ENCODE measurements around the gene C2orf49.
"Not testable (repeated sequence)": the region's sequence is repeated elsewhere in the genome, so short reads cannot be mapped to it uniquely, and the experiment has no call there.

The C2orf49 gene

DNA sequence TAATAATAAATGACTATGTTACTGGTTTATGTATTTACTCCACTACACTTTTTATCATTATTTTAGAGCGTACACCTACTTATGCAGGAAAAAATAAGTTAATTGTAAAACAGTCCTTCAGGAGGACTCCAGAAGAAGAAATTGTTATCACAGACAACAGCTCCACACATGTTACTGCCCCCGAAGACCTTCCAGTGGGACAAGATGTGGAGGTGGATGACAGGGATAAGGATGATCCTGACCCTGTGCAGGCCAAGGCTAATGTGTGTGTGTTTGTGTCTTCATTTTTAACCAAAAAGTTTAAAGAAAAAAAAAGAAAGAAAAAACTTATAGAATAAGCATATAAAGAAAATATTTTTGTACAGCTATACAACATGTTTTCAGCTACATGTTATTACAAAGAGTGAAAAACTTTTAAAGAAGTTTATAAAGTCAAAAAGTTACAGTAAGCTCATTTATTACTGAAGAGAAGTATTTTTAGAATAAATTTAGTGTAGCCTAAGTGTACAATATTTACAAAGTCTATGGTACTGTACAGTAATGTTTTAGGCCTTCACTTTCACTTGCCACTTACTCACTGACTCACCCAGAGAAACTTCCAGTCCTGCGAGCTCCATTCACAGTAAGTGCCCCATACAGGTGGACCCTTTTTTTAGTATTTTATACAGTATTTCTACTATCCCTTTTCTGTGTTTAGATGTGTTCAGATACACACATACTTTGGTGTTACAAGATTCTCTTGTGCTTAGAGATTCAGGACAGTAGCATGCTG, 15.3 kb upstream of the C2orf49 start:
- DNase-seq, result no peak

DNA sequence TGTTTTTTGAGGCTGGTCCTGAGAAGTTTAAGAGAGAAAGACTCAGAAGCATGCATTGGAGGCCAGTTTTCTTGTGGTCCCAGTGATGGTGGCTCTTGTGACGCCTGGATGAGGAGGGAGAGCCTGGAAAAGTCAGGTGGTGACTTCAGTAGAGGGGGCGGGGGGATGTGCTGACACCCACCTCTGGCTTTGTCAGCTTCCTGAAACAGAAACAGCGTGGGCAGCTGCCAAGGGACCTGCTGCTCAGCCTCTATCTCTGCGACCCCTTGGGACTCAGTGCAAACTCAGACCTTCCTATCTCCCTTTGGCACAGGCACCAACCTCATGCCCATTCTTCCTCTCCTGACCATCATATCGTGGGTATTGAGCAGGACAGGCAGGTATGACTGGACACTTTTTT, 14.2 kb upstream of the C2orf49 start:
- DNase-seq, result no peak

DNA sequence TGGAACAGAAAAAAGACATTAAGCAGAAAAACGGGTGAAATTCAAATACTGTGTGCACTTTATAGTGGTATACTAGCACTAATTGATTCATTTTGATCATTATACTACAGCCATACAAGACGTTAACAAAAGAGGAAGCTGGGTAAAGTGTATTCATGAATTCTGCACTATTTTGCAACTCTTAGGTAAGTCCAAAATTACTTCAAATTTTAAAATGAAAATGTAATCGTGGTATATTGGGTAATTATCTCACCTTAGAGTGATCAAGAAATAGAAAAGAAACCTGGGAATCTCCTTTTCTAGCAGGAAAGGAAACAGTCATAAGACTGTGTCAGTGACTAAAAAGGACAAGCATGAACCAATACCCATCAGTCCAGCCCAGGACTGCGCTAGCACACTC, 13.2 kb upstream of the C2orf49 start:
- no peak for DNase-seq

DNA sequence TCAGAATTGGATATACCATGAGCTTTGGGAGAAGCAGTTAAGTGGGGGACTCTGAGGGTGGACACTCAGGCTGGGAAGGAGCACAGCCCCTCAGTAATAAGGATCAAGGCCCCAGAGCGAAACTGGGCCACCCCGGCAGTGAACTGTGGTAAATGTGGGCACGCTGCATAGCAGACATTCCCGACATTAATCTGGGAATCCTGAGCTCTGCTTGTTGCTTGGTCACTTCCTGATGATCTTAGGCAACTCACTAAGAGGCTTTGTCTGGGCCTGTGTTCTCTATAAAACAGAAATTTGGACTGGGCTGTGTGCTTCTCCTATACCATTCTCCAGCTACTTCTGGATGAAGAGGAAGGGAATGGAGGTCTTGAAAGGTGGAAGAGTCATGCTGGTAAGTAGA, 12.6 kb upstream of the C2orf49 start:
- DNase-seq, result no peak

DNA sequence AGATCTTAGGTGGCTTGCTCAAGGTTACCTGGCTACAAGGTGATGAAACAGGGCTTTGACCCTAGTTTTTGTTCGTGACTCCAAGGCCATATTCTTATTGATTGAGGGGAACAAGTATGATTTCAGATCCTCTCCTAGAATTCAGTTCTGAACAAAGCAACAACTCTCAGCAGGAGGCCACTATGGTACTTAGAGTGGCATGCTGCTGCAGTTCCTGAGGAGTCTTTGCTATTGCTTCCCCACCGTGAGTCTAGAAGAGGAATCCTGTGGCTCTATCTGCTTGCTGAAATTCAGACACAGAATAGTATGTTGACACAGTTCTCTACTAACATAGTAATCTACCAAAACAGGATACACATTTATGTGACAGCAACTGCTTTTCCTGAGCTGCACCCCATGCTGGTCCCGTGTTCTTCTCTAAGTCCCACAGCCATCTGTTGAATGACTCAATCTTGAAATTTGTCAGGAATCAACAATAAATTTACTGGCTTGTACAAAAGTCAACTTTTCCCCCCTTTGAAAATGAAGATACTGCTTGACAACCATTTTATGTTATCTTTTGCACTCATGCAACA, 11.9 kb upstream of the C2orf49 start:
- DNase-seq, result no peak

DNA sequence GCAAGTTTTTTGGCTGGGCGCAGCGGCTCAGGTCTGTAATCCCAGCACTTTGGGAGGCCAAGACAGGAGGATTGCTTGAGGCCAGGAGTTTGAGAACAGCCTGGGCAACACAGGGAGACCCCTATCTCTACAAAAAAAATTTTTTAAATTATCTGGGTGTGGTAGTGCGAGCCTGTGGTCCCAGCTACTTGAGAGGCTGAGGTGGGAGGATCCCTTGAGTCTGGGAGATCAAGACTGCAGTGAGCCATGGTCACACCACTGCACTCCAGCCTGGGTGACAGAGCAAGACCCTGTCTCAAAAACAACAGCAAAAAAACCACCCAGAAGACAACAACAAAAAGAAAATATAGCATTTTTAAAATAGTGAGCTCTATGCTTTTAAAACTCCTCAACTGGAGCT, 10.1 kb upstream of the C2orf49 start:
- DNase-seq, result not testable (repeated sequence)

DNA sequence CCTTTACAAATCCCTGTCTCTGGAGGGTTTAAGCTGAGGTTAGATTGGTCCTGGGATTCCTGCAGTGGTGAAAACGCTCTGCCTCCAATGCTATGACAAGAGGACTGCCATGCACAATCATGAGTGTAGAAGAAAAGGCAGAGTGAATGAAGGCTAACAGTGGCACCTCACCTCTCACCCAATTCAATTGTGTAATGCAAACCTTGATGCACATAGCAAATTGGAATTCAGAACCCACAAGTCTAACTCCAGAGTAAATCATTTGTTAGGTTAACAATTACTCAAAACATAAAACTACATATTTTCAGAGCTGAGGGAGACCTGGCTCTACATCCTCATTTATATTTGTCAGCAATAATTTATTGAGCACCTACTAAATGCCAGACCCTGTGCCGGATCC, 9.7 kb upstream of the C2orf49 start:
- no peak for DNase-seq

DNA sequence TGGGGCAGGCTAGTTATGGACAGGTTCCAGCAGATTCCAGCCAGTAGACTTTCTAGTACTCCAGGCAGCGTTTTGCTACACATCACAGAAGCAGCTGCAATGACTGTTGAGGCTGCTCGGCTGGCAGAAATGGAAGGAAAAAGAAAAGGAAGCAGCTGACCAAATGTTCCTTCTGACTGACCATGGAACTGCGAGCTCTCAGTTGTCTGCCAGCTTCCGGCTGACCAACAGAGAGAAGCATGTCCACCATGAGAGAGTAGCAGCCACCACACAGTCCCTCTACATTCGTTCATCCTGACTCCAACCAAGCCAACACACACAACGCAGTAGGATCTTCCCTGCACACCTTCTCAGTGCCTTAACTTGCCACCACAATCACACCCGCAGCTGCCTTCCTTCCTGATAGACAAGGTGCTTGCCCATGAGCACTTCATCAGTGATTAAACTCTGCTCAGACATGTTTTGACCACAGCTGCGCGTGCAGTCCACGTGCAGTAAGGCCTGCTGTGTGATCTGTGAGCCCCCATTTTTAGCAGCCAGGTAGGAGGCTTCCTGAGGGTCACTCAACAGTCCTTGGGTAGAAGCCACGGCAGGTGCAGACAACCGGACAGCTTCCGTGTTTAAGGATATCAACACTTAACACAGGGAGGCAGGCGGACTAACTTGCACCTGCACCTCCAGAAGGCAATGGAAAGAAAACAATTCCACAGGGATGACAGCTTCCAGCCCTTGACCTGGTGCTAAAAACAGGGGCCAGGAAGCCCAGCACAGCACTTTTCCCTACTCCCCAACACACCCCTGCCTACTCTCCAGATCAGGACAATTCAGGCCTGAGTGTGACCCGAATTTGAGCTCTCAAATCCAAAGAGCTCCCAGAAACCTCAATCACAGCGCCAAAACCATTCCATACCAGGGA, 8.8 kb upstream of the C2orf49 start:
- DNase-seq, result no peak

DNA sequence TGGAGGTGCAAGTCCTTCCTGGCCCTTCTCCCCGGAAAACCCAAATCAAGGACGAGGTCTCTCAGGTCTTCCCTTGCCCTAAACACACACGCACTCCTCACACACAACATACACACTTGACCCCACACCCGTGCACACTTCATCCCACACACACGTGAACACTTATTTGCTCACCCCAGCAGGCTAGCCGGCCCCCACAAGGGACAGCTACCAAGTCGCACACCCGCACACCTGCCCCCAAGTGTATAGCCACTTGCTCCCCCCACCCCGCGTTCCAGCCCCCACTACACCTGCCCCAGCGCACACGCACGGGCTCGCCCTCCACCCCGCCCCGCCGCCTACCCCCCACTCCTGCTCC, 8.2 kb upstream of the C2orf49 start:
- no peak for DNase-seq

DNA sequence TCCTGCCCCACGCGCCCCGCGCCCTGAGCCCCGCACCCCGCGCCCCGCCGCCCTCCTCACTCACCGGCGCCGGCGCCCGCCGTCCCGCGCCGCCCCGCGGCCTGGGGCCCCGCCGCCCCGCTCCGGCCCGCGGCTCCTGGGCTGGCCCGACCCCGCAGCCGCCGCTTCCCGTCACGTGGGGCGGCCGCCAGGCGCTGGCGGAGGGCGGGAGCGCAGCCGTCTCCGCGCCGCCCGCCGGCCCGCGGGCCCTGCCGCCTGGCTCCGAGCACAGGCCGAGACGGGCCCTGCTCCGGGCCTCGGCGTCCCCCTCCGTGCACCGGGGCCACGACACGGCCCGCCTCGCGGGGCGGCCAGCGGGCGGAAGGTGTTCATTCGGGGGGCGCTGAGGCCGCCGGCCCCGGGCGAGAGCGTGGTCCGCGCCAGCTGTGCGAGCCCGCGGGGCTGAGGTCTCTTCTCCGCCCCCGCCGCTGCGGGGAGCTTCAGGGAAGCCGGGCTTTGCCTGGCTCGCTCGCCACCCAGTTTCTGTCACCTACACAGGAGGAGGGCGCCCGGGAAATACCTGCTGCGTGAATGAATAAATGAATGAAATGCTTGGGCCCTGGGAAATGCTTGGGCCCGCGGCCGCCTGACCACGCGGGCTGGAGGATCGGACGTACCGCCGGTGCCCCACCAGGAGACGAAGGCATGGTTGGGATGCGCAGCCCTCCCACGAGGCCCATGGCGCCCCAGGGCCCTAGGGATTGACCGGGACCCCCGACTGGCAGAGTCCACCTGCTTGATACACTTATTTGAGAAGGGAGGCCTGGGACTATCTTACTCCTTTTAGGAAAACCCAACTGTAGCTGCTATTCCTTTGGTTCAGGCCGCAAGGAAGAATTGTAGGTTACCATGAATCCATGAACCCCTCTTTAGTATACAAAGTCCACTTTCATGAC, 7.5 kb upstream of the C2orf49 start, which contains the start of gene TGFBRAP1:
Gene TGFBRAP1 (minus strand): TSS at position 175 of the 935 bp plus-strand sequence. CDS start 21,434 bp downstream, outside the sequence.
- DNase-seq, result no peak

DNA sequence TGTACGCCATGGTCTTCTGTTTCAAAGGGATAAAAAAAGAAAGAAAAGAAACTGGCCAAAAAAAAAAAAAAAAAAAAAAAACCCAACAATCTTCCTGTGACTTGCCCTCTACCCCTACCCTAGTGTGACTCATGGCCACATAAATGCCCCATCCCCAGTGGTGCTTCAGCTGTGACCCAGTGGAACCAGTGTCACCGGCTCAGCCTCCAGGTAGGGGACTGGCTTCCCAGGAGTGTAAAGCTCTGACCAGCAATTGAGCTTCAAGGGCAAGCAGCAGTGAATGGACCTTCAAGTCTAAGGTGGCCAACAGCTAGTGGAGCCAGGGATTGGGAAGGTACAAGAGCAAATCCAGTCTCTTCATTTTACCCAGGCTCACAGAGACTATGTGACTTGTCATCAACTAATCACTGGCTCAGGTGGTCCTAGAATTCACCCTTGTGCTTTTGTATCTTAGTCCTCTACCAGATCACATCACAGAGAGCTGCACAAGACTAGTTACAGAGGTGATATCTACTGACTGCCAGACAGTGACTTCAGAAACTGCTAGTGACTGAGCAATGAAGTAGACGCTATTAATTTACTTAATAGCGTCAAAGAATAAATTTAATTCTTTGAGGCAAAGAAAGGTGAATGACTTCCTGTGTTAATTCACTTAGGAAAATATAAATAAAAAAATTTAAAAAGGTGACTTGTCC, 6.5 kb upstream of the C2orf49 start:
- no peak for DNase-seq

DNA sequence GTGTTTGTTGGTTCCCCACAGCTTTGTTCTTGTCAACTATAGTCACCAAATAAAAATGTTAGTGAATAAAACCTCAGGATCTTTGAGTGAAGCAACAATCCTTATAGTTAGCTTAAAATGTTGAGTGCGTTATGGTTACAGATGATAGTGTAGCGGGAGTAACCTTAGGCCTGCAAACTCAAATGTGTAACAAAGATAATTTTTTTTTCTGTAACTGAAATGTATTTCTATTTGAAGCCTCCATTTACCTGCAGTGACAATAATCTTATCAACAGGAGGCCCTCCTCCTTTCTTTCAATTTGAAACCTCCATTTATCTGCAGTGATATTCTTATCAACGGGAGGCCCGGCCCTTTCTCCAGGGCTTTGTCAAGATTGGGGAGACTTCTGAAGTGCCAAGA, 3.1 kb upstream of the C2orf49 start:
- DNase-seq, result no peak

DNA sequence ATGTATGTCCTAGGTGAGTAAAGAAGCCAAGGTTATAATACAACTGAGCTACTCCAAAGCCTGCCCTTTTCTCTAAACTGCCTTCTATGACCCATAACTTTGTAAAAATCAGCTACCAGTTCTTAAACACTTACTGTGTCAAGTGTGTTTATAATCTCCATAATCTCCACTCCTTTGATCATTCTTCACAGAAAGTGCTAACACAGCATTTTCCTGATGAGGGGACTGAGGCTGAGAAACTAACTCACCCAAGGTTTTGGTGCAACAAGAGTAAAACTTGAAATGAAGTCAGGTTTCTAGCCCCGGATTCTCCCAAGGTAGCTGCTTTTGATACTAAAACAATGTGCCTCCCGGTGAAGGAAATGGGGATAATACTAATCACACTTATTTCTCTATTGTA, 1.9 kb upstream of the C2orf49 start:
- no peak for DNase-seq

DNA sequence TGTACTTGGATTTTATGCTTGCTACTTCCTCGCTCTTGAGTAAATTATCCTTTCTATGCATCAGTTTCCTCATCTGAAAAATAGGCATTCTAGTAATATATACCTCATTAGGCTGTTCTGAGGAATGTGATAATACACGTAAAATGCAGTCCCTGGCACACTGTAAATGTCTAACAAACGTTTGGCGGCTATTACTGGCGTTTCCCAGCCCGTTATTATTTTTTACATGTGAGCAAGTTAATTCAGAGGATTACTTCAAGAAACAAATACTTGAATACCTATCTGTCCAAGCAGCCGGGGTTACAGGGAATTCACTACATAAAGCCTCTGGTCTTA, 586 bp upstream of the C2orf49 start:
- no peak for DNase-seq

DNA sequence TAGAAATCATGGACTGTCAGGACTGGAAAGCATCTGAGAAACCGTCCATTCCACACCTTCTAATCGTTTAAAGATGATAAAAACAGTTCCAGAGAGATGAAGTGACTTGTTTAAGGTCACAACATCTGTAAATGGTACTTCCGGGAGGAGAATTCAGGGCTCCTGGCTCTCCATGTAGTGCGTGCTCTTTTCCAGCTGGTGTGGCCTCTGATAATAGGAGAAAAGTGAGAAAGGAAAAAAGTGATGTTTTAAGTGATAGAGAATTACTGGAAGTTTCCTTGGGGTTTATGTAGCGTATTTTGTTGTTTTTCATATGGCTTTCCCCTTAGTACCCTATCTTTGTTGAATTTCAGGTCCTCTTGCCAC, 663 bp downstream of the C2orf49 start:
- DNase-seq, result no peak

DNA sequence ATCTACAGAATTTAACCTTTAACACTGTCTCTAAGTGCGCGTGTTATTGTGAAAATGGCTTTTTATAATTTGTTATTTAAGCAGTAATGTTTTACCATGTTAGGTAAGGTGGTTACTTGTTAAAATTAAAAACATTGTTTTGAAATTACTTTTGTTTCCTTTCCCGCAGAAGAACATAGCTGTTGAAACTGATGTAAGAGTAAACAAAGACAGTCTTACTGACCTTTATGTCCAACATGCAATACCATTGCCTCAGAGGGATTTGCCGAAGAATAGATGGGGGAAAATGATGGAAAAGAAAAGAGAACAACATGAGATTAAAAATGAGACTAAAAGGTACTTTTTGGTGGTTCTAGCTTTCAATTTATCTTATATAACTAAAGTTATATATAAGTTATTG, 2.1 kb downstream of the C2orf49 start:
- DNase-seq, result no peak

DNA sequence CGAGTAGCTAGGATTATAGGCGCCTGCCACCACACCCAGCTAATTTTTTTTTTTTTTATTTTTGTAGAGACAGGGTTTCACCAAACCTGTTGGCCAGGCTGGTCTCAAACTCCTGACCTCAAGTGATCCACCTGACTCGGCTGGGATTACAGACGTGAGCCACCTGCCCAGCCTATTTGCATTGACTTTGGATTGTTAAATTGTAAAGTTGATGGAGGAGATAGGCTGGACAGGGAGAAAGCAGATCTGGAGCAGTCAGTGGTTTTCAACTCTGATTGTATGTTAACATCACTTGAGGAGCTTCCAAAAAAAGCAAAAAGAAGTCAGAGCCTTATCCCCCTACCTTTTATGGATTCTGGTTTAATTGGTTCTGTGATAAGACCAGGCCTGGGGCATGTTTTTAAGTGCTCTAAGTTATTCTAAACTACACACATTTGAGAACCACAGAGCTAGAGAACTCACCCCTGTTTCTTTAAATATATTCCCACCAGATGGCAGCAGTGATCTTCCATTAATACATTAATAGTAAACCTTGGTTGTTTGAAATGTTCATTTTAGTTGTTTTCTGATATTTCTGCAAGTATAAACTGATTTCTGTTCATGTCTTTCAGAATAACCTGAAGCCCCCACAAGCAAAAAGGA, 7.5 kb downstream of the C2orf49 start:
- no peak for DNase-seq

DNA sequence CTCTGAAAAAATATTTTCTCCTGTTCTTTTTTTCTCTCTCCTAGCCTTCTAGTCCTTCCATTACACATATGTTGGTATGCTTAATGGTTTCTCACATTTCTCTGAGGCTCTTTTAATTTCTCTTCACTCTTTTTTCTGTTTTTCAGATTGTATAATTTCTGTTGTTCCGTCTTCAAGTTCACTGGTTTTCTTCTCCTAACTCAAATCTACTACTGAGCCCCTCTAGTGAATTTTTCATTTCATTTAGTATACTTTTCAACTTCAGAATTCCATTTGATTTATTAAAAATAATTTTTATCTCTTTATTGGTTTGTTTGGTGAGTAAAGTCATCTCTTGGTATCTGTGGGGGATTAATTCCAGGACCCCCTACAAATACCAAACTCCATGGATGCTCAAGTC, 19.8 kb downstream of the C2orf49 start:
- no peak for DNase-seq

DNA sequence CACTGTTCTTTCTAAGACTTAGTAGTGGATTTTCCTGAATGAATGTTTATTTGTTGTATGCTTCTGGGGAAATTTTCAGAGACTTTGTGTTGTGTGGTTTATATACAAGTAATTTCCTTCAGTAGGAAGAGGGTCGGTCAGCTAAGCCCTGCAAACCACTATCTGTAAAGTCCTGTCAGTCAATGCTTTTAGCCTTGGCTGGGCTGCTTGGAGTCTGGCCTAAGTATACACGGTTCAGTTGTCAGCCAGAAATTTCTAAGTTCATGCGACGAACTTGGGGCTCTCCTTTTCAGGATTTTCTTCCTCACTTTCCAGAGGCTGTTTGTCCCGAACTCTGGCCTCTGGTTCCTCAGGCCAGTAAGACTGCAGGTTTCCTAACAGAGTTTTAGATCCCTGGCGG, 21.3 kb downstream of the C2orf49 start:
- no peak for DNase-seq

DNA sequence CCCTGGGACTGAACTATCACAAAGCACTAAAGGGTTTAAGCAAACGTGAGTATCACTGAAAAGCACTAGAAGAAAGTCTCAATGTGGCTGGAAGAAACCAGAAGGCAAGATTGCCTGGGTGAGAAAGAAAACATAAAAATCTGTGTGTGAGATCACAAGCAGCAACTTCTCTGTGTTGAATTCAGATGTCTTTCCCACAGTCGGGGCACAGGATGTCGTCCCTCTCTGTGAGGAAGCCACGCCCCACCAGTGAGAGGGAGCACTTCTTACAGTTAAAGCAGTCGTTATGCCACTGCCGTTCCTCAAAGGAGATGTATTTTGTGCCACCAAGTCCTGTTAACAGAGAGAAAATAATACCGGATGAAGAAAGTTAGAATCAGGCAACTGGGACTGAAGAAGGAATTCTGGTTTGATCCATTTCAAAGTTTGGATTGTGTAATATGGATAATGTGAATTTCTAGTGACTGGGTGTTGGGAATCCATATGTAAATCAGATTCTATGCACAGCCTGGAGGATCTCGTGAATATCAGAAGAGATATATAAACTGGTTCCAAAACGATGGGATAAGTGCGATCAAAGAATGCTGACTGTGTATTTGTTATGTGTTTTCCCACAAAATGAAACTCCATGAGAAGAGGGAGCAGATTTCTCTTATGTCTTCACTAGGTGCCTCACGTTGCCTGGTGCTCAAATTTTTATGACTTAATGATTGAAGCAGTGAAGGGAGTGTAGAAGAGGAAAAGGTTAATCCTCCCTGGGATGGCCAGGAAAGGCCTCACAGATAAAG, 24.0 kb downstream of the C2orf49 start:
- DNase-seq, result no peak

Data from NCI-H1436 treated with DMSO at 0.1 percent for 48 hours (cell line).